GM10248 (cell line): ENCODE measurements around the gene GLRX.
"Not testable (repeated sequence)": the region's sequence is repeated elsewhere in the genome, so short reads cannot be mapped to it uniquely, and the experiment has no call there.

Source experiments
- CTCF ChIA-PET: fragments of 300-600 bp; sonication (Branson Sonifier 250); formaldehyde crosslinking; extraction: SDS; loops from one replicate; lab custom pipeline; 2021; ENCODE audit warnings: antibody characterized with exemption; lab: Yijun Ruan, JAX
- POLR2A ChIA-PET: fragments of 350-650 bp; sonication (Branson Sonifier 250); formaldehyde crosslinking; extraction: SDS; loops from one replicate; lab custom pipeline; 2020; ENCODE audit warnings: antibody characterized with exemption; lab: Yijun Ruan, JAX
- DNase-seq: peaks from one replicate; pipeline ENCODE4 v3.0.0; 2012; ENCODE audit errors: extremely low spot score
- TF ChIP-seq, protein P1 (sequence below): IDR thresholded peaks from 2 replicates; pipeline ENCODE4 v1.5.1; 2012; ENCODE audit warnings: mild to moderate bottlenecking, low read depth; ENCODE audit errors: extremely low read depth, missing control alignments, control extremely low read depth

Gene GLRX

DNA sequence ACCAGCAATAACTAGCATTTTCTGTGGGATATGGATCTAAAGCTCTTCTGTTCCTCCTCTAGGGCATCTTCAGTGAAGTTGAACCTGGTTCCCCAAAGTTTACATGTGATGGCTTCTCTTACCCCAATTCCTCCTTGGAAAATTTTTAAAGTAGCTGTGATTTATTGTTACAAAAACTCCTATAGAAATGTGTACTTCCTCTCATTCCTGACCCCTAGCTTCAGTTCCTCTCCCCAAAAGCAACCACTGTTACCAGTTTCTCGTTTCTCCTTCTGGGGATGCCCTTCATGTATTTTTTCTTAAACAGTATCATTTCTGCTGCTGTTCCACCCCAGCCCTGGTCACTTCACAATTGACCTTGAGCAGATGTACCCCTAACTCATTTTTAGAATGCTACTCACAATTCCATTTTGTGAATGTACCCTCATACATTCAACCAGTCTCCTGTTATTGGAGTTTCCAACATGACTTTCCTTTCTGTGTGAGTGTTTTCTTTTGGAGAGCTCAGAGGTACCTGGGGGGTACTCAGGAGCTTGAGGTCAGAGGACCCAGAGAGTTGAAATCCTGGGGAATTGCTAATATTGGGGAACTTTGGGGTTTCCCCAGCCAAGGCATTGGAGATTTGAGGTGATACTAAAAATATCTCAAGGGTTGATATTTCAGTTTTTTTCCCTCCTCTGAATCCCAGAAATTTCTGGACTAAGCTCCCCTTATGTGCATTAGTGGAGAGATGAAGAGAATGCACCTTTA, 18.6 kb upstream of the GLRX start:
- no peak for DNase-seq
- ChIA-PET POLR2A (interaction anchor here (0.5 kb wide), 1 partner anchor 36 kb away, joined by 3 read pairs; no protein-coding TSS in a partner anchor), CTCF (interaction anchor here (0.7 to 25.0 kb wide), 17 partner anchors 9 to 219 kb away, joined by 3 to 561 read pairs (median 4); partner anchors contain the start of gene GLRX)
- TF ChIP-seq, protein P1, sequence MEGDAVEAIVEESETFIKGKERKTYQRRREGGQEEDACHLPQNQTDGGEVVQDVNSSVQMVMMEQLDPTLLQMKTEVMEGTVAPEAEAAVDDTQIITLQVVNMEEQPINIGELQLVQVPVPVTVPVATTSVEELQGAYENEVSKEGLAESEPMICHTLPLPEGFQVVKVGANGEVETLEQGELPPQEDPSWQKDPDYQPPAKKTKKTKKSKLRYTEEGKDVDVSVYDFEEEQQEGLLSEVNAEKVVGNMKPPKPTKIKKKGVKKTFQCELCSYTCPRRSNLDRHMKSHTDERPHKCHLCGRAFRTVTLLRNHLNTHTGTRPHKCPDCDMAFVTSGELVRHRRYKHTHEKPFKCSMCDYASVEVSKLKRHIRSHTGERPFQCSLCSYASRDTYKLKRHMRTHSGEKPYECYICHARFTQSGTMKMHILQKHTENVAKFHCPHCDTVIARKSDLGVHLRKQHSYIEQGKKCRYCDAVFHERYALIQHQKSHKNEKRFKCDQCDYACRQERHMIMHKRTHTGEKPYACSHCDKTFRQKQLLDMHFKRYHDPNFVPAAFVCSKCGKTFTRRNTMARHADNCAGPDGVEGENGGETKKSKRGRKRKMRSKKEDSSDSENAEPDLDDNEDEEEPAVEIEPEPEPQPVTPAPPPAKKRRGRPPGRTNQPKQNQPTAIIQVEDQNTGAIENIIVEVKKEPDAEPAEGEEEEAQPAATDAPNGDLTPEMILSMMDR: no peak

DNA sequence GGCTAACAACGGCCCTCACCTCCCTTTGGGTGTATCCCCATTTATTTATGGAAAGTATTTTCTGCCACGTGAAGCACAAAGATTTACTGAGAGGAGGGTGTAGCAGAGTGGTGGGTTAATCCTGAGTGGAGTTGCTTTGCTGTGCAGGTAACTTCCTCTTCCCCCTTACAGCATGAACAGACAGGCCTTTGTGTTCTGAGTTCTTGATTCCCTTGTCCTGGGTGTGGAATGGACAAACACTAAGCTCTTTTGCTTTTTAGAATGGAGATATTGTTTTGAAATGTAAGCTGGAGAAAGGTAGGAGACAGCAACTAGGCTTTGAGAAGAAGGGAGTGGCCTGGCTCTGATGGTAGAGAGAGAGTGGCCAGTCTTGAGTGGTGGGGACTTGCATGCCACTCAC, 17.1 kb upstream of the GLRX start:
- ChIA-PET POLR2A (interaction anchor here (0.7 kb wide), 1 partner anchor 71 kb away, joined by 7 read pairs; no protein-coding TSS in a partner anchor), CTCF (interaction anchor here (1.5 to 25.0 kb wide), 6 partner anchors 10 to 195 kb away, joined by 4 to 561 read pairs (median 8); partner anchors contain the start of gene GLRX)
- no peak for DNase-seq
- TF ChIP-seq, protein P1: no peak

DNA sequence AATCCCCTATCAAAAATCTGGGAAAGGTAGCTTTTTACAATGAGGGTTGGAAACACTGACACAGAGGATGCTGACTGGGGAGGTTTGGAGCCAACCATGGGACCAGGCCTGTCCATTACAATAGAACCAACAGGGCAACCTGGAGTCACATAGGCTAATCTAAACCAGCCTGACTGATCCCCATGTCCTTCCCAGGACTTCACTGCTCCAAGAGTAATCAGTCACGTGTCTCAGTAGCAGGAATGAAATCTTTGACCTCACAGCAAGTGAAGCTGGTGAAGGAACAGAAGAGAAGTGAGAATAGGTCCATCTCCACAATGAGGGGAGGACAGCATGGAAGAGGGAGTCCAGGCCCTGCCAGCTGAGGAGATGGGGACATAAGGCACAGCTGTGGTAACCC, 16.0 kb upstream of the GLRX start:
- POLR2A ChIA-PET: no interaction called here
- CTCF ChIA-PET: interaction anchor here (1.7 to 25.0 kb wide), 4 partner anchors 8 to 54 kb away, joined by 5 to 561 read pairs (median 9); partner anchors contain the start of gene GLRX

DNA sequence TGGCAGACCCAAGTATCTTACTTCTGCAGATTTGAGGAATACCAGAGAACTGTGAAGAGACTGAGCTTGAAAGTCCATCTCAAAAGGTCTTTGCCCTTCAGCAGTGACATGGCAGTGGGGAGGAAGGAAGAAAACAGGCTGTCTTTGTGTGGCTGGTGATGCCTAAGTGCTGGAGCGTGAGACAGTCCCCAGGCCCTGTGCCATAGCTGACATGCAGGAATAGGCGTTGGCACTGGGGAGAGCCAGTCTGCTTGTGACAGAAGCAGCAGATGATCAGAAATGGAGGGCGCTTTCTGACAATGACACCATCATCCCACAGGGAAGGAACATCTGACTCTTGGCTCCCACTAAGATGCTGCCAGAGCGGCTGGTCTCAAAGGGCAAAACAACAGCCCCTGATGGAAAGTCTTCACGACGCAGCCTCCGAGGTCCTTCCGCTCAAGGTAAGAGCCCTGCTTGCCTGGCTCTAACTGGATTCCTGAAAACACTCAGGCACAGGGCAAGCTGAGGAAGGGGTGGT, 15.5 kb upstream of the GLRX start:
- POLR2A ChIA-PET: no interaction called here
- TF ChIP-seq, protein P1: no peak
- no peak for DNase-seq
- CTCF ChIA-PET: interaction anchor here (1.5 to 25.0 kb wide), 4 partner anchors 9 to 196 kb away, joined by 3 to 561 read pairs (median 8); partner anchors contain the start of gene GLRX

More for the DNA sequence above, 16.0 kb upstream of the GLRX start:
- no peak for DNase-seq
- TF ChIP-seq, protein P1: no peak

DNA sequence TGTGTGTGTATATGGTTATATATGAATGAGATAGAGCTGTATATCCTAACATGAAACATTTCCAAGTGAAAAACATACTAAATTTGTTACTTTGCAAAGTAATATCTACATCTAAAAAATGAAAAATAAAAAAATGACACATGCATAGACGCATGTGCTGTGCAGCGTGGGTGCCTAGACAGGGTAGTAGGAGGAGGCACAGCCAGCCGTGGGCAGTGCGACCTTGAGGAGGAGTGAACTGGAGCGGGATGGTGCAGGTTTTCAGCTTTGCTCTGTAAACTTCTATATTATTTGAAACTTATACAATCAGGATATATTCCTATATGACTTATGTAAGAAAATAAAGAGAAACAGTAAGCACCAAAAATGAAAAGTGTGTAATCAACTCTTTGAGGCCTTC, 15.0 kb upstream of the GLRX start:
- POLR2A ChIA-PET: no interaction called here
- TF ChIP-seq, protein P1: no peak
- CTCF ChIA-PET: interaction anchor here (0.7 to 25.0 kb wide), 6 partner anchors 9 to 498 kb away, joined by 3 to 561 read pairs (median 6); no protein-coding TSS in a partner anchor
- no peak for DNase-seq

DNA sequence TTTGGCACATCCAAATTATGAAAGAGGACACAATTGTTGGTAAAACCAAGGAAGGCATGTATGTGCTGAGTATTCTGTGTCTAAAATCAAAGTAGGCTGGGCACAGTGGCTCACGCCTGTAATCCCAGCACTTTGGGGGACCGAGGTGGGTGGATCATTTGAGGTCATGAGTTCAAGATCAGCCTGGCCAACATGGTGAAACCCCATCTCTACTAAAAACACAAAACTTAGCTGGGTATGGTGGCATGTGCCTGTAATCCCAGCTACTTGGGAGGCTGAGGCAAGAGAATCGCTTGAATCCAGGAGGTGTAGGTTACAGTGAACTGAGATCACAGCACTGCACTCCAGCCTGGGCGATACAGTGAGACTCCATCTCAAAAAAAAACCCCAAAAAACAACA, 14.4 kb upstream of the GLRX start:
- CTCF ChIA-PET: interaction anchor here (0.7 to 25.0 kb wide), 13 partner anchors 9 to 499 kb away, joined by 3 to 561 read pairs (median 4); no protein-coding TSS in a partner anchor
- DNase-seq, POLR2A ChIA-PET: not testable (repeated sequence)
